ENCODE results near the gene NEDD4L.
"Not testable (repeated sequence)": the region's sequence is repeated elsewhere in the genome, so short reads cannot be mapped to it uniquely, and the experiment has no call there.

NEDD4L gene

DNA sequence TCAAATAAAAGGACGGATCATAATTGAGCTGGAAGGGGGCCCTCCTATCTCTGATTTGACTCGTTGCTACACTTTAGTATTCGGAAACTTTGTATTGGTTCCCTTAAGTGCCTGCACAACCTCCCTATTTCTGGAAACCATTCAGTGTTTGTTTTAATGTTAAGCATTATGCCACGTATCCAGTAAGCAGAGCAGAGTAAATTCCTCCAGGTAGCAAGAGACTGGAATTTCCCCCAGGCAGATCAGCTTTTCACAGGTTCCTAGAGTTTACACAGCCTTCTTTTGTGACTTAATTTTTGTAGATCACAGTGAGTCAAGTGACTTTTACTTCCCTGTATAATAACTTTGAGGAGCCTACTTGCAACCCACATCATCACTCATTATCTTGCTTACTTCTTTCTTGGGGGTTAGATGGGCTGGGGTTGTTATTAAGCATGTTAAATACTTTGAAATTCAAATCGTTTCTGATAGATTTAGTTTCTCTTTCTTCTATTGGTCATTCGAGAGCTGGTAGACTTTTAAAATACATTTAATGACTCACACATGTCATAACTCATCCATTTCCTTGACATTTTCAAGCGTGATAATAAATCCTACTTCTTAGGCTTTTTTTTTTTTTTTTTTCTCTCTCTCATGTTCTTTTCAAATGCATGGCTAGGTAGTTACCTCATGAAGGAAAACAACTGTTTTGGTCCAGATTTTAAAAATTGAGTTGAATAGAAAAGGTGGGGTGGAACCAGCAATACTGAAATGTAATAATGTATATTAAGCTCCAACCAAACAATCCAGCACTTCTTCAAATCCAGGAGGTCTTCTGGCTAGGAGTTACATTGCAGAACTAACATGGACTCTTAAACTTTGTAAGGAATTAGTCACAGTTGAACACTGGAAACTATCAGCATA, 219.3 kb downstream of the NEDD4L start:
- no peak for DNase-seq (ENCODE audit: low spot score)

DNA sequence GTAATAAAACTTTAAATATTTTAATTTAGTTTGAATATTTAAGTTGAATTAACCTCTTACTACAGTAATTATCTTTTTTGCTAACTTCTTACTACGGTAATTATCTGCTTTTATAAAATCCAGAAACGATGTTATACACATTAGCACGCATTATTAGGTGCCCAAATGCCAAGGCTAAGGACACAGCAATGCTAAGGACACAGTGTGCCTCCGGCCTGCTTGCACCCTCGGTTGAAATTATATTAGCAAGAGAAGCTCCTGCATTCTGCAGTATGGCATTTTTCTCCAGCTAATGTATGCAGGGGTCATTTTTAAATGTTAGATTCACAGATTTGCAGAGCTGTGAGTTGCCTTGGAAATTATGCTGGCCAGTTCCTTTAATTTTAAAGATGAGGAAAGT, 220.0 kb downstream of the NEDD4L start:
- DNase-seq (ENCODE audit: low spot score), result no peak

DNA sequence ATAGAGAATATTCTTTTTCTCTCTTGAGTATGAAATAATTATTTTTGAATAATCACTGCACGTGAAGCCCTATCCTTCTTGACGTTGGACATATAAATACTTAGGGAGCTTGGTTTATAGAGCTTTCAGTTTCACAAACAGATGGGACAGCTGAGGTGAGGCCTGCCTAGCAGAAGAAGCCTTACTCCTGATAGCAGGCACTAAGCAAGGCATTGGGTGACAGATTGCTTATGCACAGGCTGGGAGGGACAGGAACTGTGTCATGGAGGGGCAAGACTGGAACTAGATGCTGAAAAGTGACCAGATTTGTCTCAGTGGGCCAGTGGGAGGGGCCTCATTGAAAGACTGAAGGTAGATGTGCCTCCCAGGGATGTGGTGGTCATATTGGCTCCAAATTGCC, 220.8 kb downstream of the NEDD4L start:
- no peak for DNase-seq (ENCODE audit: low spot score)

DNA sequence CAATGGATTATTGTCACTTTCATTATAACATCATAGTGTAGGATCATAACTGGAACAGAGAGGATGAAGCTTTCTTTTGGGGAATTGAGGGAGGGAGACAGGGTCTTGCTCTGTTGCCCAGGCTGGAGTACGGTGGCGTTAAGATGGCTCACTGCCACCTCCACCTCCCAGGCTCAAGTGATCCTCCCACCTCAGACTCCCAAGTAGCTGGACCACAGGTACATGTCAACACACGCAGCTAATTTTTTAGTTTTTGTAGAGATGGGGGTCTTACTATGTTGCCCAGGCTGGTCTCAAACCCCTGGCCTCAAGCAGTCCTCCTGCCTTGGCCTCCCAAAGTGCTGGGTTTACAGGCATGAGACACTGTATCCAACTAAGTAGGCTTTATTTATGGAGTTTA, 221.5 kb downstream of the NEDD4L start:
- not testable (repeated sequence) for DNase-seq (ENCODE audit: low spot score)

DNA sequence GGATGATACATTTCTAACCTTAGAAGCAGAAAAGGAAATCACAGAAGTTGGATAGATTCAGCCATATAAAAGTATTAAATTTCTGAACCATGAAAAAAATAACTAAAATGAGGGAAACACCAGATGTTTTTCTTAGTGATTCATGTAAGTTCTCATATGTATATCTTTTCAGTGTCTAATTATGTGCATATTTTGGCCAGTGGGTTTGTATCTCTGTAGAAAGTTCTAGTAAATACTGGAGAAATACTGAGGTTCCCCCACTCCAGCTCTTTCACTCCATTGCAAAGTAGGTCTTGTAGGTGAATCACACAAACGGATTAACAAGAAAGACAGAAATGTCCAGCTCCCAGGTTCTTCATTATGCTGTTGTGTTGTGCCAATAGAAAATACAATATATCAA, 222.3 kb downstream of the NEDD4L start:
- DNase-seq (ENCODE audit: low spot score), result no peak

DNA sequence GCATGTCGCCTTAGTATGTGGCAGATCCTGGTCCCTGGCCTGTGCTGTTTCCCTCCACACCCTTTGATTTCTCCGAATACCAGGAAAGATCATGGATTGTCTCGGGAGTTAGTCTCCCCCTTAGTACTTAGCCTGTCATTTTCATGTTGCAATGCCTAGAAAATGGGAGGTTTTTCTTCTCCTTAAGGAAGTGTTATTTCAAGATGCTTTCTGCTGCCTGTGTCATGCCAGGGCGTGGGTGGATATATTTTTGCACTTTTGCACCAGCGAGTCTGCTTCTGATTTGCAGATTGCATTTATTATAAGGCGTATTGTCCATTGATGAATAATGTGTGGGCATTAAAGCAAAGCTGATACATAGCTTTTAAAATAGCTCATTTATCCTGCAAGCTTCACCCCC, 223.5 kb downstream of the NEDD4L start:
- DNase-seq (ENCODE audit: low spot score), result no peak

DNA sequence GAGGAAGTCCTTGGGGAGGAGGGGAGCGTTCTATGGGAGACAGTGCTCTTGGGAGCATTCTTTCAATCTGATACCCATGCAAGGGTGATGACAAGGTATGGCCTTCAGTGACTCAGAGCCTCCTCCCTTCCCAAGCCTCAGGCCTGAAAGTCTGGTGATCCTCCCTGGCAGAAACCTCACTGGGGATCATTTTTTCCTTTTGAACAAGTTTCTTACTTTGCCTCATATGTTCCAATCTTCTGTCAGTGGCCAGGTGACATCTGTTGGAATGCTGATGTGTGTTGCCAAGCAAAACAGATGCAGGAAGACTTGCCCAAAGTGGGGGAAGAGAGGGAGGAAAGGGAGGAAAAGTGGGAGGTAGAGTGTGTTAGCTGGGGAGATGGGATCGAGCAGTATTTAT, 224.8 kb downstream of the NEDD4L start:
- DNase-seq (ENCODE audit: low spot score), result no peak

DNA sequence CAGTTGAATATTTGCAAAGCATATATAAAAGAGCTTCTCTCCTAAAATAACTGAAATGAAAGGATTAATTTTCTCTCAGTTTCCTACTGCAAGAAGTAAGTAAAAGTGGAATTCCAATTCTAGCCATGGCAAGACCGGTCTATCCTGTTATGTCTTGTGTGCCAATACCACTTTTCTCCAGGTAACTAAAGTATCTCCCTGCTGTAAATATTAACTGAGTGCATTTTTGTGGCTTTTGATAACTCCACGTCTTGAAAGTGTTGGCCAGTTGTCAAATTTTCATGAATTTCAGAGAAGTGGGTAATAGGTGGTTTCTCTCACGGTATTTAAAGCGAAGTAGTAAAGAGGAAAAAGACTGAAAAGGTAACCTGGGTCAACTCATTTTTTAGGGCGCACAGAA, 225.9 kb downstream of the NEDD4L start:
- no peak for DNase-seq (ENCODE audit: low spot score)

DNA sequence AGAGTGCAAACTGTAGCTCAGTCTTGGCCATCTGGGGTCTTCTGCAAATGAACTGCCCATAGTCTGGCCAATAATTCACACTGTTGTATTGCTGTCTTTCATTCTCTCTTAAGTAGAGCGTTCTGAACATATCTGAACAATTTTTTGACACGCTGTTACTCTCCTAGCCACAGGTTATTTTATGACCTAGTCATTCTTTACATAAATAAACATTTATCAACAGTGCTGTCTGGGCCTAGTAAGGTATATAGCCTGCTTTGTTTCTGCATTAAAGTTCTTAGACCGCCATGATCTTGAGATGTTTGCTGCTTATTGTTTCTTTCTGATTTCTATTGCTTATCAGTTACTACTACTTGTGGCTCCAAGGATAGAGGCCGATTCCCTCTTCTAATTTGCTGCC, 226.4 kb downstream of the NEDD4L start:
- DNase-seq (ENCODE audit: low spot score), result no peak

DNA sequence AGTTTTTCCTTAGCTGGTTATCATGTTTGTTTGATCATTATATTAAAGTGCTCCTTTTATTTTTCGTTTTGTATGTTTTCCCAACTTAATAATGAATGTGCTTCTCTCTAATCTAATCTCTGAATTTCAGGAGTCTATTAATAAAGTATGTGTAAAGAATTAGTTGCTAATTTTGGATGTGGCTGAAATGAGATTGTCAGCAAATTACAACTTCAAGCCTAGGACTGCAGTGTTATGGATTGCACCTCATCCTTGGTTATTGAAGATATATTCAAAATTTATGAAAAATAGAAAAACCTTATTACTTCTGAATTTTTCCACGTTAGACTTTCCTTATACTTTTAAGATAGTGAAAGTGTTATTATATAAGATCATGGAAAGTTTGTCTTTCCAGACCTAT, 227.7 kb downstream of the NEDD4L start:
- no peak for DNase-seq (ENCODE audit: low spot score)

DNA sequence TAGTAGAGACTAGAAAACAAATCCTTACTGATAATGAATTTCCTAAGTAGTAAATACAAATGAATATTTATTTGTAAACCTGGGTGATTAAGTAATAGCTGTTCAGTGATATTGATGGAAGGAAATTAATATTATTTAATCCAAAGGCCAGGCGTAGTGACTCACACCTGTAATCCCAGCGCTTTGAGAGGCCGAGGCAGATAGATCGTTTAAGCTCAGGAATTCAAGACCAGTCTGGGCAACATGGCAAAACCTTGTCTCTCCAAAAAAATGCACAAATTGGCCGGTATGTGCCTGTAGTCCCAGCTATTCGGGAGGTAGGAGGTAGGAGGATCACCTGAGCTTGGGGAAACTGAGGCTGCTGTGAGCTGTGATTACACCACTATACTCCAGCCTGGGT, 228.2 kb downstream of the NEDD4L start:
- DNase-seq (ENCODE audit: low spot score), result no peak

DNA sequence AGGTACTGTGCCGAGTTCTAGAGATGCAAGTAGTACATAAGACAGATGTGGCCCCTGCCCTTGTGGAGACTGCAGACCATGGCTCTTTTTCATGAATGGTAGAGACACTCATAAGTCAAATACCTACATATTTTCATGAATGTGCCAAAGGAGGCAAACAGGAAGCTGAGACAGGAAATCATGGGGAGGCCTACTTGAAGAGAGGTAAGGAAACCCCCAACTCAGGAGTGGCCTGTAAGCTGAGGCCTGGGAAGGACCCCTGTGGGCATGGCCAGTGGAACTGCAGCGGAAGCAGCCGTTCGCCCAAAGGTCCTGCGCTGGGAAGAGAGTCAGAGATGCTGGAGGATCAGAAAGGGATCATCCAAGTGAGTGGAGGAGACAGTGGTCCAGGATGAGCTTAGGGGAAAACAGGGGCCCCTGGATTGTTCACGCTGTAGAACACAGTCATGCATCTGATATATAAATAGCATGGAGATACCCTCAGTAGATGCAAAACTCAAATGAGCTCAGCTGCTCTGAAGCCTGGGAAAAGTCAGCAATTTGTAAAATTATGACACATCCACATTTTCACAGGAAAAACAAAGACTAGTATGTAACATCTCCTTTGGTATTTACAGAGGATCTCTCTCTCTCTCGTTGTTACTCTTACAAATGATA, 228.9 kb downstream of the NEDD4L start:
- no peak for DNase-seq (ENCODE audit: low spot score)

DNA sequence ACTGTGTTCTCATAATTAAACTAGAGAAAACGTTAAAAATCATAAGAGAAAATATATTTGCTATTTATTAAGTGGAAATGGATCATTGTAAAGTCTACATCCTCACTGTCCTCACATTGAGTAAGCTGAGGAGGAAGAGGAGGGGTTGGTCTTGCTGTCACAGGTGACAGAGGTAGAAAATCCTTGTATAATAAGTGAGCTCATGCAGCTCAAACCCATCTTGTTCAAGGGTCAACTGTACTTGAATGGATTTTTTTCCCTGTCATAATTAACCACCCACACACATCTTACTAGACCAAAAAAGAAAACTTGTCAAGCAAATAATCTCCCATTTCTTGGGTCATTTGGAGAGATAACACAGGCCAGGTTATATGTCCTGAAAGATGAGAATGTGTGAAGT, 231.2 kb downstream of the NEDD4L start:
- no peak for DNase-seq (ENCODE audit: low spot score)

DNA sequence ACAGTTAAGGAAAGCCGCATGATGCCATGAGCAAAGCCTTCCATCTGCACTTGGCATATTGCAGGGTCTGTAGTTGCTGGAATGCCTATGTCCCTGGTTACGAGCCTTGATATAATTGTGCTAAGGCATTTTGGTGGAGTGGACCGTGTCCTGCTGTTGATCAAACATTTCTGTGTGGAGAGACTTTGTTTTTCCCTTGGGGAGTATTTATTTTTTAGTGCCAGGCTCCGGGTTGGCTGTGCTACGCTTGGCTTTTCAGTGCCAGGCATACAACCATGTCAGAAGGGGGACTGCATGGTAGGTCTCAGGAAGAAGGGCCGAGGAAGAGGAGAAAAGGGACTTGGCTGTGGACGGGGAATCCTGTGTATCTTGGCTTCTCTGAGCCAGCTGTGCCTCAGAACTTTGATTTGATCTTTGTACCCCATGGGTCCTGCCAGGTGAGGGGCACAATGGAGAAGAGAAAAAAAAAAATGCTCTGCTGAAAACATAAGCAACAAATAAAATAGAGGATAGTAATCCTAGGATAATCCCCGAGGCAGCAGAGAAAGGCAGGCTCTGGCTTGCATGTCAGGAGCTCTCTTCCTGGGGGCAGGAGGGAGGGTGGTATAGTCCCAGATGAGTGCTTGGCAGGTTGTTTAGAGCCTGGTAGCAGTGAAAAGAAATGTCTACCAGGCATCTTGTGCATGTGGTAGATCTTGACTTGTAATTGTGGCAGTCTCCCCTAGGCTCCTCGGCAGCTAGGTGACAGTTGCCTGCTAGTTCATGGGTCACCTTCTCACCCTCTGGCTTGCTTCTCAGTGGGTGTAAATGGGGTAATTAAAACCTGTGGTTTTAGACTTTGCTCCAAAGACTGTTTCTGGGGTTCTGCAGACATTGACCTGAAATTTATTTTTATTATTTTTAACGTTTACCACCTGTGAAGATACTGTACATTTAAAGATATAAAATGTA, 233.0 kb downstream of the NEDD4L start:
- DNase-seq (ENCODE audit: low spot score), result no peak

DNA sequence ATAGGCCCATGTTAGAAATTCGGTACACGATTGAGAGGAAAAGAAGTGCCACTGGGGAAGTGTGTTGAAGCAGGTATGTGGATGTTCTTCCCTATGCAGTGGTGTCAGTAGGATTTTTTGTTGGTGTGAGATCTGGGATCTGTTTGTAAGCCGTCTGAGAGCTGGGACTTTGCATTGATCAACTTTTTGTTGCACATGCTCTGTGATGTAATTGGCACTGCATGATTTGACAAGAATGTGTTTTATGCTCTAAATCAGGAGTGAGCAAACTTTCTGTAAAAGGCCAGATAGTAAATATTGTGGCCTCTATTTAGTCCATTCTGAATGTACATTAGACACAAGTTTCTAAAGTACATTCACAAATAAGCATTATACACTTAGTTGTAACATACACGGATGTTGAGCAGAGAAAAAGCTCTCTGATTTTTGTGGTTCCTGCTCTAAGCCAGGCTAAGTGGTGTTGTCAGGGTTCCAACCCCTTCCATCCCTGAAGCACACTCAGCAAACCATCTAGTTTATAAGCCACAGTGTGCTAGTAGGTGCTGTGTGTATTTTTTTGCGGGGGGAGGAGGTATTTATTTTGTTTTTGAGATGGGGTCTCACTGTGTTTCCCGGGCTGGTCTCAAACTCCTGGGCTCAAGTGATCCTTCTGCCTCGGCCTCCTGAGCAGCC, 235.6 kb downstream of the NEDD4L start:
- no peak for DNase-seq (ENCODE audit: low spot score)

DNA sequence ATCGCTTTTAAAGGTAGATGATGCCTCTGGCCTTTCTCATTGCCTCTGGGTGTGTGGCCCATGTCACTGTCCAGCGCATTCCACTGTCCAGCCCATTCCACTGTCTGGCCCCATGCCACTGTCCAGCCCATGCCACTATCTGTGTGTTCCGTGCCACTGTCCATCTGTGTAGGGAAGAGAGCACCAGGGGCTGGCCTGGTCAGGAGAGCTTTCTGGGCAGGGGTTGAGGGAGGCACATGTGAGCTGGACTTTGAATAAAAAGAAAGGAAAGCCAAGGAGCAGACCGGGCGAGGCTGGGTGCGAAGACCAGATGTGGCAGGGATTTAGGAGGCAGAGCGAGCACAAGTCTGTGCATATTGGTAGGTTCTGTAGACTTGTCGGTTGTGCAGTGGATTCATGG, 236.2 kb downstream of the NEDD4L start:
- DNase-seq (ENCODE audit: low spot score), result no peak

DNA sequence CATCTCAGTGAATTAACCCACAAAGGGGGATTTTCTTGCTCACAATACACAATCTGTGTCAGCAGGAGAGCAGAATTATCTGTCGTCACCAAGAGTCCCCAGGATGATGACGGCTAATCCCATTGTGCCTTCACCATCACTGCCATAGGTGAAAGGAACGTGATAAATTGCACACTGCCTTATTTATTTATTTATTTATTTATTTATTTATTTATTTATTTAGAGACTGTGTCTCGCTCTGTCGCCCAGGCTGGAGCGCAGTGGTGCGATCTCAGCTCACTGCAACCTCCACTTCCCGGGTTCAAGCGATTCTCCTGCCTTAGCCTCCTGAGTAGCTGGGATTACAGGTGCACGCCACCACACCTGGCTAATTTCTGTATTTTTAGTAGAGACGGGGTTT, 238.8 kb downstream of the NEDD4L start:
- not testable (repeated sequence) for DNase-seq (ENCODE audit: low spot score)

DNA sequence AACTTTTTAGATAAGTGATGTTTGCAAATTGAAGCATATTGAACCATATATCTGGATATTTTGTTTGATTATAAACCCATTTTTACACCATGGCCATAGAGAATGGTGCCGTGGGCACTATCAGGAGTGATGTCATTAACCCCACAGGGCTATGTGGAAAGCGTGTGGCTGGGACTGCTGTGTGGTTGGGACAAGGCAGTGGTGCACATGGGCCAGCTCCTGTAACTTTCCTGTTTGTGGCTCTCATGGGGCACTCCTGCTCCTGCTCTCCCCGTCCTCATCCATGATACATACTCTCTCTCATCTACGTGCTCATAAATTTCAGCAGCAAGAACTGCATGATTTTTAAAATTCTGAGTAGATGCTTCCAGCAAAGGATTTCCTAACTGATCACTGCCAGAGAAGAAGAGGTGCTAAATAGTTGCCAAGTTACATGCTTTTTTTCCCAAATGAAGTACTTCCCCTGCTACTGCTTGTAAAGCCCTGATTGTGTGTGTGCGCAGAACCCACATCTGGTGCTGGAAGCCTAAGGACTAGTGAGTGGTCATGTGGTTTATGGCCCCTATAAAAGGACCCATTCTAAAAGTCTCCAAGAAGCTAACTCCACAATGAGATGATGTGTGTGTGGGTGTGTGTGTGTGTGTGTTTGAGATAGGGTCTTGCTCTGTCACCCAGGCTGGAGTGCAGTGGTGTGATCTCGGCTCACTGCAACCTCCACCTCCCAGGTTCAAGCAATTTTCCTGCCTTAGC, 240.8 kb downstream of the NEDD4L start:
- DNase-seq (ENCODE audit: low spot score), result no peak

DNA sequence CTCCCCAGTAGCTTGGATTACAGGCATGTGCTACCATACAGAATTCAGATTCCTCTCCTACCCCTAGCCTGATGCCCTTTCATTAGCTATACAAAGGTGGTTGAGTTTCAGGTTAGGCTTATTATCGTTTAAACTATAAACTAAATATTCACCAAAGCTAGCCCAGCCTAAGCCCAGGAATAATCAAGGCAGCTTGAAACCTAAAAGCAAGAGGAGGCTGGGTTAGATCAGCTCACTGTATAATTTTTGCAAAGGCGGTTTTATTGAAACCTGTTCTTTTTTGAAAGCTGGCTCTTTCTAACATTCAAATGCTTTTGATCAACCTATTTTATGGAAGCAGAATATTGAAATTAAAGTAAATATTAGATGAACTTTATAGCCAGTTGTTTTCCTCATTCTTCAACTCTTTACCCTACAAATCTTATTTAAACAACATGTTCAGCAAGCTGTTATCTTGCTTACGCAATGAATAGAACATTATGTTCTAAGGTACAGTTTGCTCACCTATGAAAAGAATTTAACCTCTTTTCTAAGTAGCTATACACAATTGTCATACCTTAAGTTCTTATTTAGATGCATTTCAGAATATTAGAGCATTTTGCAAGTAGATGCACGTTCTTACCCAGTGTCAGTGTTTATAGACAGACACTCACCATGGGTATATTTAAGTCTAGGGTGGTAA, 241.6 kb downstream of the NEDD4L start:
- no peak for DNase-seq (ENCODE audit: low spot score)
